Dermis lymphatic vessel endothelial cell (primary cell): ENCODE results near the gene CBR3. TPM values are rescaled to one million over a fixed set of nuclear protein-coding genes. Genes with fewer than 3 reads are reported as not detected.

Experiments
- total RNA-seq: library from RNA; depleted of rRNA; stranded (reverse); fragments of >200 nt; gene quantifications from 2 replicates; pipeline ENCODE4 v1.2.1, GENCODE V29; 2014

CBR3 gene
- 0.69 and 0.76 TPM in 2 replicates for total RNA-seq

GRCh38 chr21:36134803-36135390, at the start of gene CBR3:
Gene CBR3 (plus strand): TSS chr21:36135079. CDS start chr21:36135193, 114 bp downstream.

DNA sequence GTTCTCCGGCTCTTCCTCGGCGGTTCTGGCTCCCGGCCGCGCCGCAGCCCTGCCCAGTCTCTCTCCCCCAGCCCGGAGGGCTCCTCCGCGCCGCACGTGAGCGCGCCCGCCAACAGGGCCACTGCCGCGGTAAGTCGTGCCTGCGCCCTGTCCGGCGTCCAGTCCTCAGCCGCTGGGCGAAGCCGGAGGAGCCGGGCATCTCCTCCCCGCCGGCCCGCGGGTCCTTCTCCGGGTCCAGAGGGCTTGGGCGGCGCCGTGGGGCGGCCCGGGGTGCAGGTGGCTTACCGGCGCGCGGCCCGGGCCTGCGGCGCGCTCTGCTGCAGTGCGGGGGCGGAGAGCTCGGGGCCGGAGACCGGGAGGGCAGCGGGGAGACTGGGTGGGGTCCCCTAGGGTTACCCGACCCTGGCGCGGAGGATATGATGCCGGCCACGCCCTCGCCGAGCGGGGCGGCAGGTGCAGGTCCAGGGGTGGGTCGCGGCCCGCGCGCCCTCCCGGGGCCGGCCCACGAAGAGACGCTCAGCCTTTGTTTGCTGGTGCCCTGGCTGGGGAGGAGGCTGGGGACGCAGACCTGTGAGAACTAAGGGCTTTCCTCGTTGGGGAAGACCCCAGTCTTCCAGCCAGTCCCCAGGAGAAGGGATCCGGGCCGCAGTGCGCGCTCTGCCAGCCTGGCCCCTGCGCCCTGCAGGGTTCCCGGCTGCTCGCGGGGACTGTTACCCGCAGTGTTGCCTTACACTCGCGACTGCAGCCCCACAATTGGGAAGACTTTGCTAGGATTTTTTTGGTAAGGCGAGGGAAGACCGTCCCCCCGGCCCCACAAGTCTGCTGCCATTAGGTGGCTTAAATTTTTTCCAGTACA, 22.2 kb downstream of the CBR3 start, which contains the start of gene DOP1B:
DOP1B (plus strand) TSS at position 10 of the 856 bp plus-strand sequence. CDS start 7,910 bp downstream, outside the sequence.

Other genes starting within 250 kb of the CBR3 start
- gene SETD4, start 74.6 kb upstream of the CBR3 start, total RNA-seq: 8.5 and 10.4 TPM in 2 replicates
- gene CBR1, start 65.1 kb upstream of the CBR3 start, total RNA-seq: 19.5 and 29.2 TPM in 2 replicates
- gene DOP1B, start 21.7 kb downstream of the CBR3 start, total RNA-seq: 2.3 TPM in 2 replicates
- gene MORC3, start 185.1 kb downstream of the CBR3 start, total RNA-seq: 35.9 and 46.3 TPM in 2 replicates